IMR-90 (cell line): ENCODE results near the gene TSACC. TPM values are rescaled to one million over a fixed set of nuclear protein-coding genes. Genes with fewer than 3 reads are reported as not detected.

Experiments
- ATAC-seq: fragments of 200-7000 bp; cut with Tn5 transposase; 2 replicates; pipeline ENCODE4 v1.9.1; 2020; ENCODE audit warnings: low read depth, mild to moderate bottlenecking, moderate library complexity
- BruUV-seq: library from RNA; stranded (reverse); fragments of 400-500 nt; replicated peaks from 2 replicates; lab custom pipeline; 2021; lab: Mats Ljungman, UMichigan
- CTCF ChIA-PET: fragments of 300-600 bp; formaldehyde crosslinking; extraction: SDS; loops from one replicate; lab custom pipeline; 2021; ENCODE audit warnings: antibody characterized with exemption; lab: Yijun Ruan, JAX
- POLR2A ChIA-PET: fragments of 300-600 bp; sonication (Branson Sonifier 250); formaldehyde crosslinking; loops from one replicate; lab custom pipeline; 2022; ENCODE audit warnings: antibody characterized with exemption; ENCODE audit not compliant: unreplicated experiment; lab: Charles Lee
- DNase-seq: peaks from one replicate; pipeline ENCODE4 v3.0.0; 2013
- H2AFZ ChIP-seq: replicated peaks from 2 replicates; pipeline ENCODE3; 2013; ENCODE audit warnings: low read length, mild to moderate bottlenecking; ENCODE audit not compliant: poor library complexity
- H2AK5ac ChIP-seq: 2 replicates; pipeline ENCODE4 v1.6.1; 2013; ENCODE audit warnings: low read depth, low read length, inconsistent platforms
- H2AK9ac ChIP-seq: replicated peaks from 2 replicates; pipeline ENCODE3; 2013; ENCODE audit warnings: mild to moderate bottlenecking, low read depth, low read length, moderate library complexity; ENCODE audit not compliant: poor library complexity
- H2BK120ac ChIP-seq: 2 replicates; pipeline ENCODE4 v1.6.1; 2013; ENCODE audit warnings: low read depth, low read length, inconsistent platforms
- H2BK15ac ChIP-seq: 3 replicates; pipeline ENCODE4 v1.6.1; 2013; ENCODE audit warnings: low read depth, low read length, inconsistent platforms
- H2BK20ac ChIP-seq: 2 replicates; pipeline ENCODE4 v1.6.1; 2013; ENCODE audit warnings: low read depth, mild to moderate bottlenecking, inconsistent platforms, low read length, moderate library complexity
- H2BK5ac ChIP-seq: 2 replicates; pipeline ENCODE4 v1.6.1; 2013; ENCODE audit warnings: mild to moderate bottlenecking, low read depth, low read length, inconsistent platforms; ENCODE audit not compliant: poor library complexity, severe bottlenecking
- H3K14ac ChIP-seq: replicated peaks from 2 replicates; pipeline ENCODE4 v1.6.1; 2013; ENCODE audit warnings: low read depth, low read length, inconsistent platforms
- H3K18ac ChIP-seq: 2 replicates; pipeline ENCODE4 v1.6.1; 2013; ENCODE audit warnings: low read depth, low read length, control low read depth
- H3K23ac ChIP-seq: 2 replicates; pipeline ENCODE4 v1.6.1; 2013; ENCODE audit warnings: low read depth, low read length, inconsistent platforms
- H3K27ac ChIP-seq: 2 replicates; pipeline ENCODE4 v1.5.1; 2013; ENCODE audit warnings: mild to moderate bottlenecking, control low read depth, low read length; ENCODE audit not compliant: insufficient read depth
- H3K27me3 ChIP-seq: 2 replicates; pipeline ENCODE4 v1.6.1; 2013; ENCODE audit warnings: low read length; ENCODE audit not compliant: control insufficient read depth, insufficient read depth
- H3K36me3 ChIP-seq: 2 replicates; pipeline ENCODE4 v1.6.1; 2013; ENCODE audit warnings: low read length, mixed read lengths; ENCODE audit not compliant: control insufficient read depth, insufficient read depth
- H3K4ac ChIP-seq: 2 replicates; pipeline ENCODE4 v1.6.1; 2013; ENCODE audit warnings: low read depth, low read length, inconsistent platforms
- H3K4me1 ChIP-seq: 2 replicates; pipeline ENCODE4 v1.6.1; 2013; ENCODE audit warnings: low read length, mixed read lengths; ENCODE audit not compliant: control insufficient read depth, insufficient read depth
- H3K4me2 ChIP-seq: 2 replicates; pipeline ENCODE4 v1.6.1; 2013; ENCODE audit warnings: low read depth, mild to moderate bottlenecking, control low read depth, low read length, moderate library complexity
- H3K4me3 ChIP-seq: 2 replicates; pipeline ENCODE4 v1.5.1; 2013; ENCODE audit warnings: low read depth, mild to moderate bottlenecking, control low read depth, low read length, moderate library complexity; ENCODE audit not compliant: insufficient read depth
- H3K56ac ChIP-seq: 2 replicates; pipeline ENCODE4 v1.6.1; 2013; ENCODE audit warnings: low read length, inconsistent platforms; ENCODE audit not compliant: insufficient read depth; ENCODE audit errors: extremely low read depth
- H3K79me1 ChIP-seq, 2 experiments: 2 replicates each; pipeline ENCODE4 v1.6.1; 2013; ENCODE audit warnings: low read length in 2 of 2, inconsistent platforms in 1 of 2, low read depth in 1 of 2
- H3K9ac ChIP-seq: 2 replicates; pipeline ENCODE4 v1.6.1; 2013; ENCODE audit warnings: low read depth, low read length, control low read depth
- H3K9me1 ChIP-seq: 2 replicates; pipeline ENCODE4 v1.6.1; 2013; ENCODE audit warnings: low read length, inconsistent platforms; ENCODE audit not compliant: insufficient read depth
- H3K9me3 ChIP-seq: 2 replicates; pipeline ENCODE4 v1.6.1; 2013; ENCODE audit warnings: low read length; ENCODE audit not compliant: control insufficient read depth, insufficient read depth
- H4K20me1 ChIP-seq: 2 replicates; pipeline ENCODE4 v1.6.1; 2013; ENCODE audit warnings: low read length, inconsistent platforms; ENCODE audit not compliant: insufficient read depth
- H4K5ac ChIP-seq: 2 replicates; pipeline ENCODE4 v1.6.1; 2013; ENCODE audit warnings: mild to moderate bottlenecking, low read depth, low read length, control low read depth
- H4K8ac ChIP-seq, 2 experiments: 2 replicates each; pipeline ENCODE4 v1.6.1; 2013; ENCODE audit warnings: low read depth in 2 of 2, low read length in 2 of 2, control low read depth in 1 of 2, inconsistent platforms in 1 of 2
- H4K91ac ChIP-seq: 2 replicates; pipeline ENCODE4 v1.6.1; 2013; ENCODE audit warnings: low read depth, low read length, inconsistent platforms; ENCODE audit not compliant: insufficient read depth
- CEBPB ChIP-seq: IDR thresholded peaks from 2 replicates; pipeline ENCODE4 v1.6.1; 2012; ENCODE audit warnings: low read depth, low read length, improper control_type of control experiment
- CTCF ChIP-seq: conservative IDR thresholded peaks from 2 replicates; pipeline ENCODE4 v1.5.1; 2012; ENCODE audit warnings: mild to moderate bottlenecking, low read depth, low read length, improper control_type of control experiment
- FOS ChIP-seq: fragments of 150-350 bp; IDR thresholded peaks from 2 replicates; pipeline ENCODE4 v1.6.1; 2016; ENCODE audit warnings: low read depth, low read length
- MAZ ChIP-seq: IDR thresholded peaks from 2 replicates; pipeline ENCODE4 v1.6.1; 2012; ENCODE audit warnings: low read depth, mild to moderate bottlenecking, low read length, improper control_type of control experiment, moderate library complexity, borderline replicate concordance
- NFE2L2 ChIP-seq: fragments of 150-350 bp; IDR thresholded peaks from 2 replicates; pipeline ENCODE4 v1.6.1; 2016; ENCODE audit warnings: low read depth, mild to moderate bottlenecking, low read length
- POLR2A ChIP-seq: IDR thresholded peaks from 2 replicates; pipeline ENCODE4 v1.6.1; 2012; ENCODE audit warnings: mild to moderate bottlenecking, low read depth, low read length
- RAD21 ChIP-seq: IDR thresholded peaks from 2 replicates; pipeline ENCODE4 v1.6.1; 2012; ENCODE audit warnings: low read length, improper control_type of control experiment
- RCOR1 ChIP-seq: IDR thresholded peaks from 2 replicates; pipeline ENCODE4 v1.6.1; 2012; ENCODE audit warnings: mild to moderate bottlenecking, low read length, improper control_type of control experiment; ENCODE audit not compliant: insufficient replicate concordance
- RFX5 ChIP-seq: IDR thresholded peaks from 2 replicates; pipeline ENCODE4 v1.8.0; 2012; ENCODE audit warnings: low read depth, mild to moderate bottlenecking, low read length, moderate library complexity
- USF2 ChIP-seq: fragments of 150-350 bp; IDR thresholded peaks from 2 replicates; pipeline ENCODE4 v1.6.1; 2017; ENCODE audit warnings: mild to moderate bottlenecking, antibody characterized with exemption, low read length, low read depth
- WGBS, 2 experiments: methylation state at CpG; one replicate each; pipeline versions ENCODE4 v1.1.5 to v1.1.7; 2013; ENCODE audit warnings: missing lambda C conversion rate in 2 of 2; ENCODE audit not compliant: insufficient read length in 1 of 2; ENCODE audit errors: extremely low coverage in 2 of 2; 5-methylcytosine and 5-hydroxymethylcytosine counted together
- dilution Hi-C: fragments of 300-500 bp; cut with HindIII; formaldehyde crosslinking; loops from one replicate; pipeline ENCODE4 v1.14.3; 2018; ENCODE audit warnings: low sequenced_read_pairs; ENCODE audit not compliant: unreplicated experiment
- in situ Hi-C: fragments of 300-500 bp; cut with MboI; formaldehyde crosslinking; loops from 3 replicates; pipeline ENCODE4 v1.14.3; 2019; ENCODE audit warnings: low sequenced_read_pairs, inconsistent platforms, mixed read lengths
- intact Hi-C: fragments of 100-400 bp; cut with micrococcal nuclease; formaldehyde crosslinking; loops from 2 replicates; pipeline ENCODE4 v1.10.0; 2022
- polyA plus RNA-seq, 3 experiments: library from polyadenylated mRNA; depleted of rRNA; stranded (reverse); fragments of >200 nt; gene quantifications; 2 replicates each; pipeline ENCODE4 v1.2.3, GENCODE V29; 2012; ENCODE audit warnings: low replicate concordance in 1 of 3
- total RNA-seq: library from RNA; depleted of rRNA; stranded (reverse); fragments of >200 nt; gene quantifications from 2 replicates; pipeline ENCODE4 v1.2.3, GENCODE V29; 2012

Gene TSACC
- total and polyA plus RNA-seq, 2 of the 4 experiments (the other 2 are of a cell fraction) = 0.75 TPM; not detected in 1

GRCh38 chr1:156372876-156373275, 34.5 kb downstream of the TSACC start:
- CTCF ChIA-PET = interaction anchor here (0.9 to 1.9 kb wide), 3 partner anchors 10 to 73 kb away, joined by 3 to 5 read pairs (median 4); no protein-coding TSS in a partner anchor
- no TSS peak for BruUV-seq
- no peaks in the 10 kb centered on the region; the same call in 1 of the 2 replicates for H3K9me1 ChIP-seq
- peaks cover 2% of the 10 kb centered on the region; the same call in 1 of the 2 replicates for H3K4me1 ChIP-seq
- peaks cover 49% of the 10 kb centered on the region for H3K27me3 ChIP-seq
- H3K36me3 ChIP-seq = no peaks in the 10 kb centered on the region
- H3K4me2 ChIP-seq = no peak overlapping the region
- no peak overlapping the region for H2BK5ac ChIP-seq
- no peak overlapping the region for H2BK120ac ChIP-seq
- H3K14ac ChIP-seq = no peak overlapping the region
- H3K4ac ChIP-seq = no peak overlapping the region
- no peaks in the 10 kb centered on the region for H4K20me1 ChIP-seq
- no peak overlapping the region for H4K8ac ChIP-seq
- no peak overlapping the region for H4K5ac ChIP-seq
- WGBS, 2 experiments = no CpG with 5 or more reads among the region's 4 CpGs
- H2BK20ac ChIP-seq = no peak overlapping the region
- no peak overlapping the region for H2AK9ac ChIP-seq
- TF ChIP-seq RFX5 (no peak), RAD21 (no peak), FOS (no peak), POLR2A (no peak), NFE2L2 (no peak), CEBPB (no peak), RCOR1 (no peak), USF2 (no peak), CTCF (no peak), MAZ (no peak)
- H2BK15ac ChIP-seq = no peak overlapping the region
- no peaks in the 10 kb centered on the region for H3K9me3 ChIP-seq
- H3K18ac ChIP-seq = no peak overlapping the region
- ATAC-seq (no peak), DNase-seq (no peak)
- H4K91ac ChIP-seq = no peak overlapping the region
- H2AFZ ChIP-seq = no peak overlapping the region
- intact Hi-C loops (no loop called here), in situ Hi-C loops (no loop called here), dilution Hi-C loops (no loop called here)
- H3K23ac ChIP-seq = no peak overlapping the region
- H2AK5ac ChIP-seq = no peak overlapping the region
- POLR2A ChIA-PET = no interaction called here
- no peak overlapping the region for H3K9ac ChIP-seq
- no peaks in the 10 kb centered on the region for H3K79me1 ChIP-seq
- H3K27ac ChIP-seq = no peak overlapping the region
- H3K56ac ChIP-seq = no peak overlapping the region
- H3K4me3 ChIP-seq = no peak overlapping the region
